ENCODE results near the gene QDPR. TPM values are rescaled to one million over a fixed set of nuclear protein-coding genes. Genes with fewer than 3 reads are reported as not detected.
"Not testable (repeated sequence)": the region's sequence is repeated elsewhere in the genome, so short reads cannot be mapped to it uniquely, and the experiment has no call there.

The QDPR gene
- total RNA-seq, 2 experiments from 2014 or later: 24.6 to 25.8 TPM

GRCh38 chr4:17545374-17546140 lies 33.7 kb upstream of the QDPR start:
- no peak overlapping the region for H3K4me3 Mint-ChIP-seq
- H3K27ac Mint-ChIP-seq: no peak overlapping the region
- DNase-seq (no peak), ATAC-seq (no peak)
- H3K27me3 Mint-ChIP-seq: peaks cover 28% of the 10 kb centered on the region
- H3K9me3 Mint-ChIP-seq (ENCODE audit: low read depth): no peaks in the 10 kb centered on the region
- H3K36me3 Mint-ChIP-seq: no peaks in the 10 kb centered on the region
- H3K4me1 Mint-ChIP-seq: peaks cover 5% of the 10 kb centered on the region
- CTCF ChIA-PET: interaction anchor here (0.6 to 1.4 kb wide), 3 partner anchors 33 to 92 kb away, joined by 3 read pairs; partner anchors contain the start of gene MED28

- no peak overlapping the region for H3K4me3 Mint-ChIP-seq
- peaks cover 31% of the 10 kb centered on the region for H3K27me3 Mint-ChIP-seq
- H3K36me3 Mint-ChIP-seq: no peaks in the 10 kb centered on the region
- ATAC-seq (no peak), DNase-seq (no peak)
- H3K27ac Mint-ChIP-seq: no peak overlapping the region
- no peaks in the 10 kb centered on the region for H3K9me3 Mint-ChIP-seq (ENCODE audit: low read depth)
- CTCF ChIA-PET: interaction anchor here (1.0 to 1.4 kb wide), 3 partner anchors 32 to 93 kb away, joined by 3 read pairs; partner anchors contain the start of gene MED28
- H3K4me1 Mint-ChIP-seq: peaks cover 5% of the 10 kb centered on the region
These were observed 32.9 kb upstream of the QDPR start for GRCh38 chr4:17544831-17545234.

DNA sequence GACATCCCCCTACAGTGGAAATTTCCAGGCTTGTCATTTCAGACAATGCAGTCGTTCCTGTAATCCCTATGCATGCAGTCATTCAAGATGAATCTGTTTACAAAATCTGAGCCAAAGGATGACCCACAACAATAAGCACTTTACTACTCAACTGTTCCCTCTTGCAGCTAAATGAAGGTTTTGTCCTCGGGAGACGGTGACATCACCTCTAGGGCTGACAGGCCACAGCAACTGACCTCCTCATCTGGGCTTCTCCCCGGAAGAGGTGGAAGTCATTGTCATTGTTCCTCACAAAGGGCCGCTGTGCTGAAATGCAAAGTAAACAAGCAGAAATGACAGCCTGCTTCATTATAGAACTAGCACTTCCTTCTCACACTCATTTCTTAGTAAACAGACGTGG lies 32.3 kb upstream of the QDPR start:
- H3K27me3 Mint-ChIP-seq: peaks cover 34% of the 10 kb centered on the region
- no peak overlapping the region for H3K27ac Mint-ChIP-seq
- ATAC-seq (no peak), DNase-seq (no peak)
- CTCF ChIA-PET: interaction anchor here (1.4 kb wide), 1 partner anchor 94 kb away, joined by 3 read pairs; no protein-coding TSS in a partner anchor
- no peaks in the 10 kb centered on the region for H3K9me3 Mint-ChIP-seq (ENCODE audit: low read depth)
- no peak overlapping the region for H3K4me3 Mint-ChIP-seq
- peaks cover 5% of the 10 kb centered on the region for H3K4me1 Mint-ChIP-seq
- no peaks in the 10 kb centered on the region for H3K36me3 Mint-ChIP-seq

GRCh38 chr4:17537060-17537459 lies 25.2 kb upstream of the QDPR start:
- not testable (repeated sequence) for ATAC-seq; H3K4me1 Mint-ChIP-seq; H3K27ac Mint-ChIP-seq; H3K36me3 Mint-ChIP-seq; H3K9me3 Mint-ChIP-seq (ENCODE audit: low read depth); H3K4me3 Mint-ChIP-seq; DNase-seq
- CTCF ChIA-PET: interaction anchor here (1.3 to 2.4 kb wide), 2 partner anchors 12 kb away, joined by 3 to 12 read pairs; no protein-coding TSS in a partner anchor
- H3K27me3 Mint-ChIP-seq: peaks cover 22% of the 10 kb centered on the region

DNA sequence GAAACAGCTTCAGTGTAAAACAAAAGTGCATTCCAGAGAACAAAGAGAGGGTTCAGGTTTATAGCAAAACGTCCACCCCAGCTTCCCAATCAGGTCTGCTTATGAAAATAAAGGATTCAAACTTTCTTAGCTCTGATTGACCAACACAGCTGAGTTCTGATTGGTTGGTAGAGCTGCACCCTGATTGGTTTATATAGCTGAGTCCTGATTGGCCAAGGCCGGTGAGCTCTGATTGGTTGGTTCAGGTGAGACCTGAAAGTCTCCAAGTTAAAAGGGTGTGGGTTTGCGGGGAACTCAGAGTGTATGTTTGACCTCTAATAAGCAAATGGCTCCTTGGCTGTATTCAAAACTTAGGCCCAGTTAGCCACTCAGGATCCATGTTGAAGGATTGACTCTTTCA lies 24.0 kb upstream of the QDPR start:
- no peaks in the 10 kb centered on the region for H3K9me3 Mint-ChIP-seq (ENCODE audit: low read depth)
- no peak overlapping the region for H3K27ac Mint-ChIP-seq
- peaks cover 25% of the 10 kb centered on the region for H3K27me3 Mint-ChIP-seq
- H3K36me3 Mint-ChIP-seq: no peaks in the 10 kb centered on the region
- ATAC-seq: no peak
- CTCF ChIA-PET: interaction anchor here (2.4 kb wide), 1 partner anchor 13 kb away, joined by 12 read pairs; no protein-coding TSS in a partner anchor
- no peak for DNase-seq
- H3K4me1 Mint-ChIP-seq: peaks cover 6% of the 10 kb centered on the region
- no peak overlapping the region for H3K4me3 Mint-ChIP-seq

DNA sequence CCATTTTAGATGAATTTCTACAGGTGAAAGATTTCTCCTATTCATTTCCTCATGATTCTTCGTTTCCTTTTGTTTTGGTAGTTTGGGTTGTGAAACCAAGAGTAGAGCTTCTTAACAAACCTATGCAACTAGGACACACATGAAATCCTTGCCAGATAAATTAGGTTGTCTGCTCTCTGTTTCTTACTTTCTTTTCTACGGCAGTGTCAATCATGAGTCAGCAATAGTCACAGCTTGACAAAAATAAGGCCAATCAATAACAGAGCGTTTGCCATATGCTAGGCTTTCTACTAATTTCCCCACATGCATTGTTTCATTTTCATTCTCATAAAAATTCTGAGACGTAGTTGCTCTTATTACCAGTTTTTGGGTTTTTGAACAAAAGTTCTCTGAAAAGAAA lies 23.4 kb upstream of the QDPR start:
- Mint-ChIP-seq H3K4me1 (peaks cover 6% of the 10 kb centered on the region), H3K27me3 (peaks cover 25% of the 10 kb centered on the region), H3K36me3 (no peaks in the 10 kb centered on the region), H3K9me3 (ENCODE audit: low read depth) (no peaks in the 10 kb centered on the region), H3K4me3 (no peak overlapping the region), H3K27ac (no peak overlapping the region)
- DNase-seq (no peak), ATAC-seq (no peak)
- CTCF ChIA-PET: interaction anchor here (2.4 kb wide), 1 partner anchor 14 kb away, joined by 12 read pairs; no protein-coding TSS in a partner anchor

GRCh38 chr4:17534705-17535104 lies 22.8 kb upstream of the QDPR start:
- H3K36me3 Mint-ChIP-seq: no peaks in the 10 kb centered on the region

GRCh38 chr4:17531538-17532285 lies 19.8 kb upstream of the QDPR start:
- no peak overlapping the region for H3K27ac Mint-ChIP-seq
- peaks cover 29% of the 10 kb centered on the region for H3K27me3 Mint-ChIP-seq
- DNase-seq: no peak
- no peak overlapping the region for H3K4me3 Mint-ChIP-seq
- no peaks in the 10 kb centered on the region for H3K36me3 Mint-ChIP-seq
- peaks cover 6% of the 10 kb centered on the region for H3K4me1 Mint-ChIP-seq
- no peak for ATAC-seq
- no peaks in the 10 kb centered on the region for H3K9me3 Mint-ChIP-seq (ENCODE audit: low read depth)
- CTCF ChIA-PET: interaction anchor here (1.8 kb wide), 1 partner anchor 19 kb away, joined by 4 read pairs; no protein-coding TSS in a partner anchor

More at GRCh38 chr4:17534705-17535104, 22.8 kb upstream of the QDPR start:
- DNase-seq: no peak
- Mint-ChIP-seq H3K4me1 (peaks cover 6% of the 10 kb centered on the region), H3K9me3 (ENCODE audit: low read depth) (no peaks in the 10 kb centered on the region), H3K27ac (no peak overlapping the region), H3K27me3 (peaks cover 20% of the 10 kb centered on the region), H3K4me3 (no peak overlapping the region)
- CTCF ChIA-PET: interaction anchor here (2.4 kb wide), 1 partner anchor 14 kb away, joined by 12 read pairs; no protein-coding TSS in a partner anchor
- no peak for ATAC-seq

- H3K4me3 Mint-ChIP-seq: no peak overlapping the region
- H3K4me1 Mint-ChIP-seq: no peaks in the 10 kb centered on the region
- ATAC-seq (no peak), DNase-seq (no peak)
- CTCF ChIA-PET: no interaction called here
- no peaks in the 10 kb centered on the region for H3K9me3 Mint-ChIP-seq (ENCODE audit: low read depth)
- H3K36me3 Mint-ChIP-seq: no peaks in the 10 kb centered on the region
- H3K27ac Mint-ChIP-seq: no peak overlapping the region
- H3K27me3 Mint-ChIP-seq: peaks cover 36% of the 10 kb centered on the region
These were observed 16.8 kb upstream of the QDPR start for GRCh38 chr4:17528551-17529165.

- CTCF ChIA-PET: interaction anchor here (0.9 kb wide), 1 partner anchor 22 kb away, joined by 4 read pairs; no protein-coding TSS in a partner anchor
- Mint-ChIP-seq H3K9me3 (ENCODE audit: low read depth) (no peaks in the 10 kb centered on the region), H3K4me1 (no peaks in the 10 kb centered on the region), H3K4me3 (no peak overlapping the region), H3K36me3 (no peaks in the 10 kb centered on the region), H3K27me3 (peaks cover 36% of the 10 kb centered on the region), H3K27ac (no peak overlapping the region)
- DNase-seq (no peak), ATAC-seq (no peak)
These were observed 15.0 kb upstream of the QDPR start for GRCh38 chr4:17526695-17527477.

DNA sequence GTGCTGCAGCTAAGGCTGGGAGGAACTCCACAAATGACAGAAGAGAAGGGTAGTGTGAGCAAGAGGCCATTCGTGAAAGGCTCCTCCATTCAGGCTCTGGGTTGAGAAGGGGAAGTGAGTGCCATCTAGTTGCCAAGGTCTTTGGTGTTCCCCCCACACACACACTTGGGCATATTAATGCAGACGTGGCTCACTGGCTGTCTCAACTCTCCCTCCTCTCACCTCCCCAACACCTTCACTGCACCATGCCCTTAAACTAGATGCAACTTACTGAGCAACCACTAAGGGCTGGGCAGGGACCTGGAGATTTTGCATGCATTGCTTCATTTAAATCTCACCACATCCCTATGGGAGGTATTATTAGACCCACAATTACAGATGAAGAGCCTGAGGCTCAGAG lies 11.8 kb upstream of the QDPR start:
- Mint-ChIP-seq H3K27ac (no peak overlapping the region), H3K4me1 (no peaks in the 10 kb centered on the region), H3K27me3 (peaks cover 41% of the 10 kb centered on the region), H3K4me3 (no peak overlapping the region), H3K36me3 (no peaks in the 10 kb centered on the region), H3K9me3 (ENCODE audit: low read depth) (no peaks in the 10 kb centered on the region)
- CTCF ChIA-PET: no interaction called here
- ATAC-seq: no peak
- DNase-seq: no peak

DNA sequence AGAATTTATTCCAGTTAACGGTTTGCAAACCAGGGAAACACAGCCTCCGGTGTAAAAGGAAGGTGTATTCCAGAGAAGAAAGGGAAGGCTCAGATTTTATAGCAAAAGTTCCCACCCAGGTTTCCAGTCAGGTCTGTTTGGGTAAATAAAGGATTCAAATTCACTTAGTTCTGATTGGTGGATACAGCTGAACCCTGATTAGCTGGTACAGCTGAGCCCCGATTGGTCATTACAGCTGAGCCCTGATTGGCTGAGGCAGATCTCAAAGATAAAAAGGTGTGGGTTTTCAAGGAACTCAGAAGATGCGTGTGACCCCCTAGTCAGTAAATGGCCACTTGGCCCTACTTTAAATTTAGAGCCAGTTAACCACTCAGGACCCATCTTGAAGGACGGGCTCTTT lies 9.7 kb upstream of the QDPR start:
- no peaks in the 10 kb centered on the region for H3K4me1 Mint-ChIP-seq
- no peak overlapping the region for H3K4me3 Mint-ChIP-seq
- H3K27me3 Mint-ChIP-seq: peaks cover 48% of the 10 kb centered on the region
- H3K27ac Mint-ChIP-seq: no peak overlapping the region
- no peaks in the 10 kb centered on the region for H3K9me3 Mint-ChIP-seq (ENCODE audit: low read depth)
- ATAC-seq (no peak), DNase-seq (no peak)
- no peaks in the 10 kb centered on the region for H3K36me3 Mint-ChIP-seq
- CTCF ChIA-PET: no interaction called here

Measured in activated CD8-positive, alpha-beta memory T cell treated with anti-CD3 and anti-CD28 coated beads, Interleukin-2, amount 10 ng/mL, durations not matched to agents 7 days and 5 days (primary cell).